Osteoblast (primary cell): ENCODE data around the gene ZNF18. TPM values are rescaled to one million over a fixed set of nuclear protein-coding genes. Genes with fewer than 3 reads are reported as not detected.
"Not testable (repeated sequence)": the region's sequence is repeated elsewhere in the genome, so short reads cannot be mapped to it uniquely, and the experiment has no call there.

Source experiments
- DNase-seq: peaks from one replicate; pipeline ENCODE4 v3.0.0; 2011; ENCODE audit warnings: low spot score, mixed read lengths; ENCODE audit not compliant: insufficient read length; ENCODE audit errors: missing footprints
- H2AFZ ChIP-seq: 2 replicates; pipeline ENCODE4 v1.6.0; 2011; ENCODE audit warnings: mild to moderate bottlenecking, low read length
- H3K27ac ChIP-seq: 2 replicates; pipeline ENCODE4 v1.5.1; 2011; ENCODE audit warnings: mild to moderate bottlenecking, low read depth, low read length, moderate library complexity
- H3K27me3 ChIP-seq: 2 replicates; pipeline ENCODE4 v1.6.0; 2012; ENCODE audit warnings: mild to moderate bottlenecking, control low read depth, inconsistent platforms, low read length, moderate library complexity; ENCODE audit not compliant: insufficient read depth
- H3K36me3 ChIP-seq: 2 replicates; pipeline ENCODE4 v1.5.1; 2011; ENCODE audit warnings: mild to moderate bottlenecking, low read length, control low read depth, moderate library complexity; ENCODE audit not compliant: insufficient read depth
- H3K4me1 ChIP-seq: 2 replicates; pipeline ENCODE4 v1.5.1; 2011; ENCODE audit warnings: mild to moderate bottlenecking, low read length, control low read depth, moderate library complexity; ENCODE audit not compliant: insufficient read depth
- H3K4me2 ChIP-seq: 2 replicates; pipeline ENCODE4 v1.6.0; 2011; ENCODE audit warnings: mild to moderate bottlenecking, low read length; ENCODE audit not compliant: insufficient read depth
- H3K4me3 ChIP-seq: fragments of 200-600 bp; sonication (generic); 3 replicates; pipeline ENCODE4 v1.5.1; 2012; ENCODE audit warnings: mild to moderate bottlenecking, low read length, inconsistent platforms; ENCODE audit not compliant: insufficient read depth
- H3K79me2 ChIP-seq: 2 replicates; pipeline ENCODE4 v1.6.0; 2012; ENCODE audit warnings: mild to moderate bottlenecking, low read length, control low read depth, inconsistent platforms; ENCODE audit not compliant: insufficient read depth
- H3K9me3 ChIP-seq: 2 replicates; pipeline ENCODE4 v1.5.1; 2011; ENCODE audit warnings: low read depth, low read length, control low read depth
- H4K20me1 ChIP-seq: 2 replicates; pipeline ENCODE4 v1.6.0; 2012; ENCODE audit warnings: mild to moderate bottlenecking, low read length, control low read depth; ENCODE audit not compliant: insufficient read depth
- total RNA-seq: library from RNA; depleted of rRNA; stranded (reverse); fragments of >200 nt; gene quantifications from 2 replicates; pipeline ENCODE4 v1.2.3, GENCODE V29; 2012
- TF ChIP-seq, protein P1 (sequence below): IDR thresholded peaks from 2 replicates; pipeline ENCODE4 v1.5.1; 2011; ENCODE audit warnings: mild to moderate bottlenecking, low read depth, low read length, moderate library complexity; ENCODE audit errors: extremely low read depth

Gene ZNF18
- total RNA-seq, 1 donor, result 13.4 TPM

DNA sequence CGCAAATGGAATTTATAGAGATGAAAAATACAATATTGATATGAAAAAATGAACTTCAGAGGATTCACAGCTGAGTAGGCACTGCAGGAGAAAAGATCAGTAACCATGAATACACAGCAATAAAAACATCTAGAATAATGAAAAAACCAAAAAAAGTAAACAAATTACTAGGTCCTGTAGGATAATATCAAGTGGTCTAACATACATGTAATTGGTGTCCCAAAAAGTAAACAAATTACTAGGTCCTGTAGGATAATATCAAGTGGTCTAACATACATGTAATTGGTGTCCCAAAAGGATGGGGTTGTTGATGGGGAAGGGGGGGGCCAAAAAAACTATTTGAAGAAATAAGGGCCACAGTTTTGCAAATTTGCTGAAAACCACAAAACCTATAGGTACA, 43.4 kb downstream of the ZNF18 start:
- Histone ChIP-seq H3K4me2 (no peak overlapping the region), H3K27me3 (no peaks in the 10 kb centered on the region), H3K27ac (no peak overlapping the region), H3K9me3 (peaks cover 2% of the 10 kb centered on the region), H3K4me3 (no peak overlapping the region), H2AFZ (no peak overlapping the region), H3K36me3 (no peaks in the 10 kb centered on the region), H4K20me1 (no peaks in the 10 kb centered on the region), H3K4me1 (peaks cover 7% of the 10 kb centered on the region), H3K79me2 (no peaks in the 10 kb centered on the region)
- TF ChIP-seq, protein P1, sequence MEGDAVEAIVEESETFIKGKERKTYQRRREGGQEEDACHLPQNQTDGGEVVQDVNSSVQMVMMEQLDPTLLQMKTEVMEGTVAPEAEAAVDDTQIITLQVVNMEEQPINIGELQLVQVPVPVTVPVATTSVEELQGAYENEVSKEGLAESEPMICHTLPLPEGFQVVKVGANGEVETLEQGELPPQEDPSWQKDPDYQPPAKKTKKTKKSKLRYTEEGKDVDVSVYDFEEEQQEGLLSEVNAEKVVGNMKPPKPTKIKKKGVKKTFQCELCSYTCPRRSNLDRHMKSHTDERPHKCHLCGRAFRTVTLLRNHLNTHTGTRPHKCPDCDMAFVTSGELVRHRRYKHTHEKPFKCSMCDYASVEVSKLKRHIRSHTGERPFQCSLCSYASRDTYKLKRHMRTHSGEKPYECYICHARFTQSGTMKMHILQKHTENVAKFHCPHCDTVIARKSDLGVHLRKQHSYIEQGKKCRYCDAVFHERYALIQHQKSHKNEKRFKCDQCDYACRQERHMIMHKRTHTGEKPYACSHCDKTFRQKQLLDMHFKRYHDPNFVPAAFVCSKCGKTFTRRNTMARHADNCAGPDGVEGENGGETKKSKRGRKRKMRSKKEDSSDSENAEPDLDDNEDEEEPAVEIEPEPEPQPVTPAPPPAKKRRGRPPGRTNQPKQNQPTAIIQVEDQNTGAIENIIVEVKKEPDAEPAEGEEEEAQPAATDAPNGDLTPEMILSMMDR, result no peak
- no peak for DNase-seq

DNA sequence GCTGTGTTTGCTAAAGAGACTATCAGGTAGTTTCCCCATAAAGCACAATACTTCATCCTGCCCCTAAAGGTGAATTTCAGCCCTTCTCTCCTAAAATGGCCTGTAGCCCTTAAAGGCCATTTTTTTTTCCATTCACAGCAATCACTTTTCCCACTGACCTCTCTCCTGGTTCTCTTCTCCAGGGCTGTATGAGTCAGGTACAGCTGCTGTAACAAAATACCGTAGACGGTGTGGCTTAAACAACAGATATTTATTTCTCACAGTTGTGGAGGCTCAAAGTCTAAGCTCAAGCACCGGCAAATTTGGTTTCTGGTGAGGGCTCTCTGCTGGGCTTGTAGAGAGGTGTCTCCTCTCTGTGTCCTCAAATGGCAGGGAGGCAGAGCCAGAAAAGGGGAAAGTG, 44.7 kb downstream of the ZNF18 start:
- H3K4me2 ChIP-seq, result no peak overlapping the region
- H4K20me1 ChIP-seq, result no peaks in the 10 kb centered on the region
- H3K36me3 ChIP-seq, result no peaks in the 10 kb centered on the region
- no peaks in the 10 kb centered on the region for H3K27me3 ChIP-seq
- H3K4me1 ChIP-seq, result peaks cover 7% of the 10 kb centered on the region
- H3K4me3 ChIP-seq, result no peak overlapping the region
- DNase-seq, result no peak
- TF ChIP-seq, protein P1, result no peak
- peaks cover 2% of the 10 kb centered on the region for H3K9me3 ChIP-seq
- no peak overlapping the region for H3K27ac ChIP-seq
- no peak overlapping the region for H2AFZ ChIP-seq
- H3K79me2 ChIP-seq, result no peaks in the 10 kb centered on the region

DNA sequence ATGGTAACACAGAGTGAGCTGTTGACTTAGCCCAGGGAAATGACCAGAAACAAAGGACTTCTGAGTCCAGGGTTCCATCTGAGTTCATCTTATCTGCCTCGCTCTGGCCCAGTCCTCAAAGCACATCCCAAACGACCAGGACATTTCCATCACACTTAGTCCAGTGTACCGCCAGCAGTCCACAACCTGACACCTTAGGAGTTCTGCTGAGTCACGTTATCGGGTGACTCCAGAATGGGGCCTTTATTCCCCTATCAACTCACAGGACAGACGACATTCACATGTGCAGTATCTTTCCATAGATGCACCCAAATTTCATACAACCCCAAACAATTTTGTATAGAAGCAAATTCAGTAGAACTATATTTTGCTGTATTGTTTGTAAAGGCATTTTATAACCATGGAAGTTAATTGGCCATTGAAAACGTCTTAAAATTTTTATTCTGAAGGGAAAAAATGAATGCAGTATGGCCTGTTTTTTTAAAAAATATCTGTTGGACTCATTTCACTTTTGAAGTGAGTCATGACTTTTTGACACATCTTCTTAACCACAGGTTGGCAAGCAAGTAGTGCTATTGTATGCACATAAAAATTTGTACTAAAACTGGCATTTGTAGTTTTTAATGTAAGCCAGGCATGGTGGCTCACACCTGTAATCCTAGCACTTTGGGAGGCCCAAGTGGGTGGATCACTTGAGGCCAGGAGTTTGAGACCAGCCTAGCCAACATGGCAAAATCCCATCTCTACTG, 46.3 kb downstream of the ZNF18 start:
- peaks cover 2% of the 10 kb centered on the region for H3K9me3 ChIP-seq
- peaks cover 7% of the 10 kb centered on the region for H3K4me1 ChIP-seq
- no peak overlapping the region for H3K4me3 ChIP-seq
- H3K36me3 ChIP-seq, result no peaks in the 10 kb centered on the region
- H4K20me1 ChIP-seq, result no peaks in the 10 kb centered on the region
- TF ChIP-seq, protein P1, result no peak
- H3K27me3 ChIP-seq, result no peaks in the 10 kb centered on the region
- H3K79me2 ChIP-seq, result no peaks in the 10 kb centered on the region
- H2AFZ ChIP-seq, result no peak overlapping the region
- H3K4me2 ChIP-seq, result no peak overlapping the region
- no peak overlapping the region for H3K27ac ChIP-seq
- DNase-seq, result no peak

DNA sequence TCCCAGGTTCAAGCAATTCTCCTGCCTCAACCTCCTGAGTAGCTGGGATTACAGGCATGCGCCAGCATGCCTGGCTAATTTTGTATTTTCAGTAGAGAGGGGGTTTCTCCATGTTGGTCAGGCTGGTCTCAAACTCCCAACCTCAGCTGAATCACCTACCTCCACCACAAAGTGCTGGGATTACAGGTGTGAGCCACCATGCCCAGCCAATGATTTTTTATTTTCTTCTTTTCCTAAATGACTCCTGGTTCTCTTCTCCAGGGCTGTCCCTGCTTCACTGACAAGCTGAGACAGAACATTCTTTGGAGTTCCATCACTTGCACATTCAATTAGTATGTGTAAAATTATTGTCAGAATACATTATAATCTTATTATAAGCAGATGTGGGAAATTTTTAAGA, 47.7 kb downstream of the ZNF18 start:
- H3K79me2 ChIP-seq, H3K4me1 ChIP-seq, H3K36me3 ChIP-seq, H3K27ac ChIP-seq, H3K27me3 ChIP-seq, H2AFZ ChIP-seq, DNase-seq, H3K9me3 ChIP-seq, H4K20me1 ChIP-seq, H3K4me2 ChIP-seq, H3K4me3 ChIP-seq: not testable (repeated sequence)
